HEK293 (cell line): ENCODE data around the gene HYLS1.
A peak's percentile ranks its signal among the peaks of the same experiment; 100 is the strongest.

Source experiments
- CTCF ChIA-PET: fragments of 350-600 bp; formaldehyde crosslinking; extraction: SDS; loops from one replicate; lab custom pipeline; 2021; ENCODE audit warnings: antibody characterized with exemption; lab: Yijun Ruan, JAX
- POLR2A ChIA-PET: fragments of 300-600 bp; formaldehyde crosslinking; extraction: SDS; loops from one replicate; lab custom pipeline; 2020; ENCODE audit warnings: antibody characterized with exemption, inconsistent platforms; lab: Yijun Ruan, JAX
- H3K27ac ChIP-seq: fragments of 200-500 bp; sonication (Bioruptor generic); 2 replicates; pipeline ENCODE4 v1.5.1; 2014; ENCODE audit warnings: low read depth, low read length, control low read depth, inconsistent platforms; ENCODE audit errors: extremely low read depth
- H3K36me3 ChIP-seq, 2 experiments: fragments of 200-500 bp in 1 of 2; sonication (Bioruptor generic) in 1 of 2; 1 replicate in 1 of 2; 2 replicates in 1 of 2; pipeline ENCODE4 v1.5.1; 2014 to 2017; ENCODE audit warnings: inconsistent platforms in 2 of 2, low read length in 2 of 2; ENCODE audit not compliant: control insufficient read depth in 2 of 2, insufficient read depth in 1 of 2
- H3K4me1 ChIP-seq: fragments of 200-500 bp; sonication (Bioruptor generic); 2 replicates; pipeline ENCODE4 v1.5.1; 2014; ENCODE audit warnings: mild to moderate bottlenecking, low read length, inconsistent platforms; ENCODE audit not compliant: control insufficient read depth, insufficient read depth
- H3K4me3 ChIP-seq: 2 replicates; pipeline ENCODE4 v1.5.1; 2011; ENCODE audit warnings: low read depth, mild to moderate bottlenecking, control low read depth, low read length, moderate library complexity
- H3K9me3 ChIP-seq: fragments of 200-500 bp; sonication (Bioruptor generic); 2 replicates; pipeline ENCODE4 v1.5.1; 2014; ENCODE audit warnings: low read depth, low read length, inconsistent platforms; ENCODE audit not compliant: control insufficient read depth, insufficient read depth
- GLIS2 ChIP-seq: fragments of 450-650 bp; formaldehyde crosslinking; IDR thresholded peaks from 2 replicates; pipeline ENCODE4 v1.5.1; 2016; ENCODE audit warnings: missing biosample characterization, missing genetic modification characterization
- KLF16 ChIP-seq: fragments of 450-650 bp; formaldehyde crosslinking; IDR thresholded peaks from 2 replicates; pipeline ENCODE4 v1.5.1; 2017; ENCODE audit warnings: missing biosample characterization, missing genetic modification characterization
- SALL2 ChIP-seq: fragments of 450-650 bp; formaldehyde crosslinking; IDR thresholded peaks from 2 replicates; pipeline ENCODE4 v1.5.0; 2017; ENCODE audit warnings: missing biosample characterization, mild to moderate bottlenecking, missing genetic modification characterization, borderline replicate concordance
- TCF7L2 ChIP-seq: IDR thresholded peaks from 2 replicates; pipeline ENCODE4 v1.6.1; 2011; ENCODE audit warnings: low read depth, mild to moderate bottlenecking, inconsistent platforms, low read length, moderate library complexity, borderline replicate concordance
- ZBTB21 ChIP-seq: fragments of 450-650 bp; formaldehyde crosslinking; IDR thresholded peaks from 2 replicates; pipeline ENCODE4 v1.5.1; 2017; ENCODE audit warnings: missing biosample characterization, missing genetic modification characterization
- ZBTB48 ChIP-seq: fragments of 450-650 bp; formaldehyde crosslinking; IDR thresholded peaks from 2 replicates; pipeline ENCODE4 v1.5.1; 2016; ENCODE audit warnings: missing biosample characterization, missing genetic modification characterization
- ZBTB6 ChIP-seq: fragments of 450-650 bp; formaldehyde crosslinking; IDR thresholded peaks from 2 replicates; pipeline ENCODE4 v1.5.1; 2017; ENCODE audit warnings: missing biosample characterization, missing genetic modification characterization
- ZNF175 ChIP-seq: fragments of 450-650 bp; formaldehyde crosslinking; IDR thresholded peaks from 2 replicates; pipeline ENCODE4 v1.5.1; 2016; ENCODE audit warnings: missing biosample characterization, missing genetic modification characterization
- ZNF19 ChIP-seq: fragments of 450-650 bp; formaldehyde crosslinking; IDR thresholded peaks from 2 replicates; pipeline ENCODE4; 2016; ENCODE audit warnings: missing biosample characterization, missing genetic modification characterization, low read depth
- ZNF26 ChIP-seq: fragments of 450-650 bp; formaldehyde crosslinking; IDR thresholded peaks from 2 replicates; pipeline ENCODE4 v1.5.1; 2016; ENCODE audit warnings: missing biosample characterization, missing genetic modification characterization
- ZNF354C ChIP-seq: fragments of 450-650 bp; formaldehyde crosslinking; IDR thresholded peaks from 2 replicates; pipeline ENCODE4 v1.5.1; 2016; ENCODE audit warnings: missing biosample characterization, missing genetic modification characterization, low read depth, borderline replicate concordance
- ZNF449 ChIP-seq: fragments of 450-650 bp; formaldehyde crosslinking; IDR thresholded peaks from 2 replicates; pipeline ENCODE4 v1.5.1; 2017; ENCODE audit warnings: missing biosample characterization, mild to moderate bottlenecking, missing genetic modification characterization, moderate library complexity
- ZNF624 ChIP-seq: fragments of 450-650 bp; formaldehyde crosslinking; IDR thresholded peaks from 2 replicates; pipeline ENCODE4 v1.5.1; 2017; ENCODE audit warnings: missing biosample characterization, missing genetic modification characterization
- ZNF654 ChIP-seq: fragments of 450-650 bp; formaldehyde crosslinking; IDR thresholded peaks from 2 replicates; pipeline ENCODE4 v1.5.1; 2016; ENCODE audit warnings: low read depth, missing biosample characterization, missing genetic modification characterization
- ZNF660 ChIP-seq: fragments of 450-650 bp; IDR thresholded peaks from 2 replicates; pipeline ENCODE4 v1.5.1; 2018; ENCODE audit warnings: missing biosample characterization, mild to moderate bottlenecking, missing genetic modification characterization
- ZNF785 ChIP-seq: fragments of 450-650 bp; formaldehyde crosslinking; IDR thresholded peaks from 2 replicates; pipeline ENCODE4 v1.5.1; 2016; ENCODE audit warnings: missing biosample characterization, missing genetic modification characterization
- ZNF791 ChIP-seq: fragments of 450-650 bp; formaldehyde crosslinking; IDR thresholded peaks from 2 replicates; pipeline ENCODE4 v1.5.1; 2016; ENCODE audit warnings: missing biosample characterization, missing genetic modification characterization
- TF ChIP-seq, protein P1 (sequence below): fragments of 450-650 bp; formaldehyde crosslinking; IDR thresholded peaks from 2 replicates; pipeline ENCODE4 v1.5.1; 2016; ENCODE audit warnings: missing biosample characterization, missing genetic modification characterization
- TF ChIP-seq, protein P2 (sequence below): fragments of 450-650 bp; formaldehyde crosslinking; conservative IDR thresholded peaks from 2 replicates; pipeline ENCODE4 v1.5.1; 2016; ENCODE audit warnings: low read depth, missing biosample characterization, missing genetic modification characterization

Gene HYLS1

GRCh38 chr11:125869521-125869920 lies 17.9 kb upstream of the HYLS1 start:
- Histone ChIP-seq H3K9me3 (no peaks in the 10 kb centered on the region), H3K27ac (no peak overlapping the region), H3K36me3 (no peaks in the 10 kb centered on the region), H3K4me1 (no peaks in the 10 kb centered on the region), H3K4me3 (no peak overlapping the region)
- no peak for TF ChIP-seq ZBTB48 (tag by site-specific recombination)
- no peak for TF ChIP-seq SALL2 (tag by site-specific recombination)
- ChIA-PET CTCF (interaction anchor here (0.6 to 1.4 kb wide), 6 partner anchors 49 to 1025 kb away, joined by 3 to 4 read pairs (median 3); no protein-coding TSS in a partner anchor), POLR2A (no interaction called here)

DNA sequence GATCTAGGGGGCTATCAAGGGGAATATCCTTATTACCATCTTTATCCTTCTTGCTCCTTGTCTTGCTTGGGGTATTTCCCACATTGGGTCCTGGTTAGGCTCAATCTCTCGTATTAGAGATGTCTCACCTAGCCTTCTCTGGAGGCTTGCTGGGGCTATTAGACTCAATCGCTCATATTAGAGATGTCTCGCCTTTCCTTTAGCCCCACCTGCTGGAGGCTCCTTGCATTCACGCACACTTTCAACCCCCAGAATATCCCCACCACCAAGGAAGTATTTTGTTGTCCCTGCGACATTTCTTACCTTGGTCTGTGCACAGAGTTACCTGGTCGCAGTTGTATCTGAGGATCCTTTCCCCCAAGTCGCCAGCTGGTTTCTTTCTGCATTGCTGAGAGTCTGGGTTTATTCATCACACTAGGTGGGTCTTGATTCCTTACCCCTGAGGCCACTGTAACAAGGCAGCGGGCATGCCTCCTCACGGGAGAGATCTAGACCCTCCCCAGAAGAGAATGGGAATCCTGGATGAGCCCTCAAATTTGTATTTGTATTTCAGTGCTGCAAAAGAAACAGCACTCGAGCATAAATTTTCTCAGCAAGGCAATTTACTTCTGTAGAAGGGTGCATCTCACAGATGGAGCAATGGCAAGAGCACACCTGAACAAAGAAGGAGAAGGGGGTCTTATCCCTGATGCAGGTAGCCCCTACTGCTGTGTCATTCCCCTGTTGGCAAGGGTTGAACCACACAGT lies 15.9 kb upstream of the HYLS1 start:
- no peaks in the 10 kb centered on the region for H3K36me3 ChIP-seq
- no peaks in the 10 kb centered on the region for H3K9me3 ChIP-seq
- POLR2A ChIA-PET, result no interaction called here
- CTCF ChIA-PET, result interaction anchor here (0.5 to 2.0 kb wide), 3 partner anchors 9 to 728 kb away, joined by 3 to 7 read pairs (median 3); no protein-coding TSS in a partner anchor
- H3K27ac ChIP-seq, result no peak overlapping the region
- no peak overlapping the region for H3K4me3 ChIP-seq
- TF ChIP-seq TCF7L2, result no peak
- peak; percentile 81 for TF ChIP-seq ZNF654 (tag by site-specific recombination)
- TF ChIP-seq ZBTB6 (tag by site-specific recombination), result peak; percentile 52; the same call in 1 of the 2 replicates
- no peaks in the 10 kb centered on the region for H3K4me1 ChIP-seq

GRCh38 chr11:125872138-125872491 lies 15.4 kb upstream of the HYLS1 start:
- Histone ChIP-seq H3K27ac (no peak overlapping the region), H3K36me3 (no peaks in the 10 kb centered on the region), H3K4me3 (no peak overlapping the region), H3K9me3 (no peaks in the 10 kb centered on the region), H3K4me1 (no peaks in the 10 kb centered on the region)
- CTCF ChIA-PET, result interaction anchor here (0.5 to 2.0 kb wide), 3 partner anchors 9 to 729 kb away, joined by 3 to 7 read pairs (median 3); no protein-coding TSS in a partner anchor
- POLR2A ChIA-PET, result no interaction called here
- TF ChIP-seq ZNF785 (no peak), ZNF19 (tag by site-specific recombination) (no peak), ZBTB21 (tag by site-specific recombination) (no peak), ZNF26 (no peak), ZNF624 (no peak), KLF16 (tag by site-specific recombination) (no peak), GLIS2 (tag by site-specific recombination) (no peak), ZNF175 (tag by site-specific recombination) (no peak), ZNF354C (tag by site-specific recombination) (no peak), ZNF449 (tag by site-specific recombination) (no peak), ZNF791 (tag by site-specific recombination) (no peak), ZNF660 (no peak)
- TF ChIP-seq, protein P1, sequence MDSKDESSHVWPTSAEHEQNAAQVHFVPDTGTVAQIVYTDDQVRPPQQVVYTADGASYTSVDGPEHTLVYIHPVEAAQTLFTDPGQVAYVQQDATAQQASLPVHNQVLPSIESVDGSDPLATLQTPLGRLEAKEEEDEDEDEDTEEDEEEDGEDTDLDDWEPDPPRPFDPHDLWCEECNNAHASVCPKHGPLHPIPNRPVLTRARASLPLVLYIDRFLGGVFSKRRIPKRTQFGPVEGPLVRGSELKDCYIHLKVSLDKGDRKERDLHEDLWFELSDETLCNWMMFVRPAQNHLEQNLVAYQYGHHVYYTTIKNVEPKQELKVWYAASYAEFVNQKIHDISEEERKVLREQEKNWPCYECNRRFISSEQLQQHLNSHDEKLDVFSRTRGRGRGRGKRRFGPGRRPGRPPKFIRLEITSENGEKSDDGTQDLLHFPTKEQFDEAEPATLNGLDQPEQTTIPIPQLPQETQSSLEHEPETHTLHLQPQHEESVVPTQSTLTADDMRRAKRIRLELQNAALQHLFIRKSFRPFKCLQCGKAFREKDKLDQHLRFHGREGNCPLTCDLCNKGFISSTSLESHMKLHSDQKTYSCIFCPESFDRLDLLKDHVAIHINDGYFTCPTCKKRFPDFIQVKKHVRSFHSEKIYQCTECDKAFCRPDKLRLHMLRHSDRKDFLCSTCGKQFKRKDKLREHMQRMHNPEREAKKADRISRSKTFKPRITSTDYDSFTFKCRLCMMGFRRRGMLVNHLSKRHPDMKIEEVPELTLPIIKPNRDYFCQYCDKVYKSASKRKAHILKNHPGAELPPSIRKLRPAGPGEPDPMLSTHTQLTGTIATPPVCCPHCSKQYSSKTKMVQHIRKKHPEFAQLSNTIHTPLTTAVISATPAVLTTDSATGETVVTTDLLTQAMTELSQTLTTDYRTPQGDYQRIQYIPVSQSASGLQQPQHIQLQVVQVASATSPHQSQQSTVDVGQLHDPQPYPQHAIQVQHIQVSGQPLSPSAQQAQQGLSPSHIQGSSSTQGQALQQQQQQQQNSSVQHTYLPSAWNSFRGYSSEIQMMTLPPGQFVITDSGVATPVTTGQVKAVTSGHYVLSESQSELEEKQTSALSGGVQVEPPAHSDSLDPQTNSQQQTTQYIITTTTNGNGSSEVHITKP (tag by site-specific recombination), result no peak
- TF ChIP-seq, protein P2, sequence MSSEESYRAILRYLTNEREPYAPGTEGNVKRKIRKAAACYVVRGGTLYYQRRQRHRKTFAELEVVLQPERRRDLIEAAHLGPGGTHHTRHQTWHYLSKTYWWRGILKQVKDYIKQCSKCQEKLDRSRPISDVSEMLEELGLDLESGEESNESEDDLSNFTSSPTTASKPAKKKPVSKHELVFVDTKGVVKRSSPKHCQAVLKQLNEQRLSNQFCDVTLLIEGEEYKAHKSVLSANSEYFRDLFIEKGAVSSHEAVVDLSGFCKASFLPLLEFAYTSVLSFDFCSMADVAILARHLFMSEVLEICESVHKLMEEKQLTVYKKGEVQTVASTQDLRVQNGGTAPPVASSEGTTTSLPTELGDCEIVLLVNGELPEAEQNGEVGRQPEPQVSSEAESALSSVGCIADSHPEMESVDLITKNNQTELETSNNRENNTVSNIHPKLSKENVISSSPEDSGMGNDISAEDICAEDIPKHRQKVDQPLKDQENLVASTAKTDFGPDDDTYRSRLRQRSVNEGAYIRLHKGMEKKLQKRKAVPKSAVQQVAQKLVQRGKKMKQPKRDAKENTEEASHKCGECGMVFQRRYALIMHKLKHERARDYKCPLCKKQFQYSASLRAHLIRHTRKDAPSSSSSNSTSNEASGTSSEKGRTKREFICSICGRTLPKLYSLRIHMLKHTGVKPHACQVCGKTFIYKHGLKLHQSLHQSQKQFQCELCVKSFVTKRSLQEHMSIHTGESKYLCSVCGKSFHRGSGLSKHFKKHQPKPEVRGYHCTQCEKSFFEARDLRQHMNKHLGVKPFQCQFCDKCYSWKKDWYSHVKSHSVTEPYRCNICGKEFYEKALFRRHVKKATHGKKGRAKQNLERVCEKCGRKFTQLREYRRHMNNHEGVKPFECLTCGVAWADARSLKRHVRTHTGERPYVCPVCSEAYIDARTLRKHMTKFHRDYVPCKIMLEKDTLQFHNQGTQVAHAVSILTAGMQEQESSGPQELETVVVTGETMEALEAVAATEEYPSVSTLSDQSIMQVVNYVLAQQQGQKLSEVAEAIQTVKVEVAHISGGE (tag by site-specific recombination), result no peak
